Kidney tubule cell (primary cell): ENCODE results near the gene EHD4.

Experiments
- DNase-seq: peaks from one replicate; pipeline ENCODE4 v3.0.0-alpha.2; 2018; ENCODE audit warnings: low spot score

Gene EHD4

DNA sequence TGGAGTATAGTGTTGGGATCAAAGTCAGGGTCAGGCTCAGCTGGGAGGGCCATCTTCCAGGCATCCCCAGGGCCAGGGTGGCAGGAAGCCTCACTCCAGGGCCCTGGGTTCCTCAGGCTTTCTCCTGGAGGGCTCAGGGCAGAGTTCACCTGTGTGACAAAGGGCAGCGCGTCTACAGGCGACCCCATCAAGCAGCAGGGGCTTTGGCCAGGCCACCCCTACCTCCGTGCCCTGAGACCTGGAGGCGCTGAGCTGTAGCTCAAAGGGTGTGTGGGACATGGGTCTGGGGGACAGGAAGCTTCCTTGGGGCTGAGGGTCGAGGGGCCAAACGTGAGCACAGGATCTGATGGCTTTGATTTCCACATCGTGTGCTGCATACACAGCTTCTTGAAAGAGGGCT lies 91.3 kb downstream of the EHD4 start:
- no peak for DNase-seq

DNA sequence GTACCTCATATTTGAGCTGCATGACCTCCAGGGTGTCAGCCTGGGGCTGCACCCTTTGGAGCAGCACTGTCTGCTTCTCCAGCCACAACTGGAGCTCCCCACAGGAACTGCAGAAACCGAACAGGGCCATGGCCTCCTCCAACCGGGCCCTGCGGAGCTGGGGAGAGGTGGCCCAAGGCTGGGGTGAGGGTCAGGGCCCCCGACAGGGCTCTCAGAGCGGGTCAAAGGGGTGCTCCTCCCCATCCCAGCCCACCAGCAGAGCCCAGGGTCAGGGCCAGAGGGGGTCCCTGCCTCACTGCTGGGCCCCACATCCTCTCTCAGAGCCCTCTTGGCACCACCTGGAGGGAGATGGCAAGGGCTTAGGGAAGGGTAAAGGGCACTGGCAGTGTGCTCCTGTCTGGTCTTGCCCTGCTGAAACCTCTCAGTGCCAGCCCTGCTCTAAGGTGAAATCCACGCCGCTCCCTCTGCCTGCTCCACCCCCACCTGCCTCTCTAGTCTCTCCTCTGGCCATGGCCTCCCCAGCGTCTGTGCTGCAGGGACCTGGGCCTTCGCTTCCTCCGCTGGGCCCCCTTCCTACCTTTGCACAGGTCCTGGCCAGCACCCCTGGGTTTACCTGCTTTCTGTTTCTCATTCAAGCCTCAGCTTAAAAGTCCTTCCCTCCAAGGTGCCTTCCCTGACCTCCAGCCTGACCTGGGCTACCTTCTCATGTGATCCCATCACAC lies 92.0 kb downstream of the EHD4 start:
- no peak for DNase-seq

DNA sequence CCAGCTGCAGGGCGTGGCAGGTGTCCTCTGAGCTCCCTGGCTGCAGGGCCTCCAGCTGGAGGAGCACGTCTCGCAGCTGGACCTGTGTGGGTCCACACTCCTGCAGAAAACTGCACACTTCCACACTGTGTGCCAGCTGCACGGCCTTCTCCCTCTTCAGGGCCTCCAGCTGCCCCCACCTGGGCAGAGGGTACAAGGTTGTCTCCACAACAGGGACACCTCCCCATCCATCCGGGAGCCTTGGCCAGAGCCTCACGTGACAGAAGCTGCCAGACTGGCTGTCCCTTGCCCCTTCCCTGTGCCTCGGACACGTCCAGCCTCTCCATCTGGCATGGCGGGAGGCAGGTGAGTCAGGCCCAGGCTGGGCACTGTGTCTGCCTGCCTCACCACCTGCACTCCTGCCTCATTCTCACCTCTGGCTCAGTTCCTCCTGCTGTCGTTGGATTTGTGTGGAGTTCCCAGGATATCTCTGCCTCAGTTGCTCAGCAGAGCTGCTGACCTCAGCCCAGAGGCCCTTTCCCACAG lies 93.0 kb downstream of the EHD4 start:
- DNase-seq: no peak

DNA sequence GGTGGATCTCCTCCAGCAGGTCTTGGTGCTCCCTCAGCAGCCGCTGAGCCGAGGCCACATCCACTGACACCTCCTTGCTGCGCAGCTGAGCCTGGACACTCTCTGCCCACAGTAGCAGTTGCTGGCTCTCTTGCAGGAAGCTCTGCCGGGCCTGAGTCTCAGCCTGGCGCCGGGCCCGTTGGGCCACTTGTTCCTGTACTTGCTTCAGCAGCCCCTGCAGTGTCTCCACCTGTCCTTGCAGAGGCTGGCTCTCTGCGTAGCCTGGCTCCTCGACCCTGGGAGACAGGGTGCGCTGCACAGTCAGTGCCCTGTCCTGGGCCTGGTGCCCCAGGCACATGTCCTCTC lies 94.0 kb downstream of the EHD4 start:
- DNase-seq: no peak

GRCh38 chr15:41877631-41878354 lies 94.6 kb downstream of the EHD4 start:
- no peak for DNase-seq

DNA sequence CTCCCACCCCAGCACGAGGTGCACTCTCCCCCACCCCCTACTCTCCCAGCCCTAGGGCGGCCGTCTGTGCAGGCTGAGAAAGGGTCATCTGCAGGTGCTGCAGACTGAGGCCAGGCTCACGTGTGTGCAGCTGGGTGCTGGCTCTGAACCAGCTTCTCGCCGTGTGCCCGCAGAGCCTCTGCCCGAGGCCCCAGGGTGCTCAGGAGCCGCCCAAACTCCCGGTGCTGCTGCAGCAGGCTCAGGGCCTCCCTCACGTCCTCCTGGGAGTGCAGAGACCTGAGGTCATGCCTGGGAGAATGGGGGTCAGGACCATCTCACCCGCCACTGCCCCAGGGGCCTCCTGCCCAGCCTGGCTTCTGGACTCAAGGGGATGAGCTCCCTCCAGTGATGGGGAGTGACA lies 95.7 kb downstream of the EHD4 start:
- no peak for DNase-seq

- no peak for DNase-seq
These were observed 96.3 kb downstream of the EHD4 start for GRCh38 chr15:41876007-41876406.

GRCh38 chr15:41874736-41875135 lies 97.6 kb downstream of the EHD4 start:
- no peak for DNase-seq

GRCh38 chr15:41873711-41874110 lies 98.6 kb downstream of the EHD4 start:
- no peak for DNase-seq

DNA sequence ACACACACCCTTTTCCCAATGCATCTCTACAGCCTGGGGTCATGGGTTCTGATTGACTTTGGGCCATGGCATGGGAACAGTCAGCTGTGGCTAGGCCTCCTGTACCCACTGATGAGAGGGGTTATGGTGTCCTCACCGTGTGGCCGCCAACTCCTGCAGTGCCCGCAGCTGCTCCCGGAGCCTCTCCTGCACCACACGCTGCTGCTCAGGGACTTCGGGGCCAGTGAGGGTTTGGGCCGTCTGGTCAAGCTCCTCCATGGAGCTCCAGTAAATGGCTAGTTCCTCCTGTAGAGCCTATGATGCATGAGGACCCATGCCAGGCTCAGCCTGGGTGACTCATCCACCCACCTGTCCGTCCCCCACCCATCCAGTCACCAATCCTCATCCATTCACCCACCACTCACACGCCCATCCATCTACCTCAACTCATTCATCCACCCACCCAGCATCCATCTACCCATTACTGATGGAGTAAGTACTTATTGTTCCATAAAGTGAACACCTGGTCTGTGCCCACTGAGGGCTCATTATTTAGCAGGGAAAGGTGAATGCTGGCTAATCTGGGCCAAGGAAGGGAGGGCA lies 100.1 kb downstream of the EHD4 start:
- DNase-seq: no peak

- no peak for DNase-seq
These were observed 101.0 kb downstream of the EHD4 start for GRCh38 chr15:41871175-41871905.

DNA sequence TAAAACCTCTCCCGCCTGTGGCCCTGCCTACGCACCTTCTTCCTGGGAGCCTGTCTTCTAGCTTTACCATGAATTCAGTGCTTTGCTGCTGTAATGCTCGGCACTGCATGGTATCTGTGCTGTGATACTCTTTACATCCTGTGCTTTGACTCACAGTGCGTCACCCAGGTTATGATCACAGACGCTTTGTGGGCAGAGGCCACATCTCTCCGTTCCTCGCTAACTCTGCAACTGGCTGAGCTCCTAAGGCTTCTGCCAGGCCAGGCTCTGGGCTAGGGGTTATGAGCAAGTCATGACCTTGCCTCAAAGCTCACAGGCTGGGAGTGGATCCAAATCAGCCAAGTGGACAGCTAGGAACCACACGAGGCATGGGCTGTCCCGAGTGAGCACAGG lies 101.7 kb downstream of the EHD4 start:
- peak; percentile 65 for DNase-seq

DNA sequence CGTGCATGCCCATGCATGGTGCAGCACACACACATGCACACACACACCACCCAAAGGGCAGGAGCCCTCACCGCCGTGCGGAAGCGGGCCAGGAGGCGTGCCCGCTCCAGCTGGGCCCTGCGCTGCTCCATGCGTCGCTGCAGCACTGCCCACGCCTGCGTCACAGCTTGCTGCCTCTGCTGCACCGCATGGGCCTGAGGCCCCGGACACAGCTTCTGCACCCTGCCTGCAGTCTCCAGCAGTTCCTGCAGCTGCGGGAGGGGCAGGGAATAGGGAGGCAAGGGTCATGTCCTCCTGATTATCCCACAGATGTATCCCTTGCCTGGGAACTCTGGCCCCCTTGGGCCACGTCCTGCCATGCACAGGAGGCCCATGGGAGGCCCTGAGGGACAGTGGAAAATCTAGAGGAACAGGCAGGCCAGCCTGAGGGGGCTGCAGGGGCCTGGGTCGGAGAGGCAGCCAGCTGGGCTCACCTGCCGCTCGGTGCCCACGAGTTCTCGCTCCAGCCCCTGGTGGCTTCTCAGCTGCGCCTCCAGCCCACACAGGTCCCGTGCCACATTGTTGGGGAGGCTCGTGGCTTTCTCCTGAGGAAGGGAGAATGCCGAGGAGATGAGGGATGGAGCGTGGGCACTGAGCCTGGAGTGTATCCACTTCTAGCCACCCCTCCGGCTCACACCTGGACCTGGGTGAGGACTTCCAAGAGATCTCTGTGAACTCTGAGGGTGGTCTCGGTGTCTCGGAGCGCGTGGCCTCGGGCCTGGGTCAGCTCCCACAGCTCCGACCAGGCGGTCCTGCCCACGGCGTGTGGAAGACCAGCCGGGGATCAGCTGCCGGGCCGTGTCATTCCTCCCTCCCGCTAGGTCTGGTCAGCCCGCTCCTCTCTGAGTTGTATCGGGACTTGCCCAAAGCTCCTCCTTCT lies 102.3 kb downstream of the EHD4 start:
- DNase-seq: no peak

DNA sequence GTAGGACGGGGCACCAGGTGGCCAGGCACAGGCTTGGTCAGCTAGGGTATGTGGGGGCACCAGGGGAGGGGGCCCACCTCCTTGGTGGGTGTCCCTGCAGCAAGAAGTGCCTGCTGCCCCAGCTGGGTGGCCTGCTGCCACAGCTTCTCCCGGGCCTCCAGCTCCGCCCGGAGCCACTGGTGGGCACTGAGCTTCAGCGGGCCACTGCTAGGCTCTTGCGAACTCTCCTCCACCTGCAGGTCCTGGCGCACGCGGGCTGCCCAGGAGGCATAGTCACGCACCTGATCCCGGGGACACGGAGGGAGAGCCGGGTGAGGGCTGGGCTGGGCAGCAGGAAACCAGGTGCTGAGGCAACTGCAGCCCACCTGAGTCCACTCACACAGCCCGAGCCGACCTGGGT lies 104.0 kb downstream of the EHD4 start:
- no peak for DNase-seq

DNA sequence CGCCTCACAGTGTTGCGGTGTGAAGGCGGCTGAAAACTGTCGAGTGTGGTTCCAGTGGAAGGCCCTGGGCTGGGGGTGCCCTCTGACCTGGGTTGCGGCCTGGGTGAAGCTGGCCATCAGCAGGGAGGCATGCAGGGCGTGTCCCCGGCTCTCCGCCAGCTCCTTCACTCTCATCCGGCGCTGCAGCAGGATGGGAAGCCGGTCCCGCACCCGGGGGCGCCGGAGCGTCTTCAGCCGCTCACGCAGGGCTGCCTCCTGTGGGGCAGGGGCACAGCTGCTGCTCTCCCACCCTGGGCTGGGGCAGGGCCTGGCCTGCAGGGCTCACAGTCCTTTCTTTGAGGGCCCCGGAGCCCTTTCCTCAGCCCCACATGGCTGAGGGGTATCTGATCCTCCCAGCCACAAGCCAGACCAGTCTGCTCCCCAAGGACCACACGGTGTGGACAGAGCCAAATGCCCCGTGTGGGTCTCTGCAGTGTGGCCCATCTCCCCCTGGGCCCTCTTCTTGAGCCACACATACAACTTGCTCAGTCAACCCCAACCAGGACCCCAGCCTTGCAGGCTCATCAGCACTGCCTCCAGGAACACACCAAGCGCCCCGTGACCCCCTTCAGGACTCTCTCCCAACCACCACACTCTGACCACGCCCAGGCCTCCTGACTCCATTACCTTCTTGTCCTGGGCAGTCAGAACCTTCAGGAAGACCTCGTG lies 105.3 kb downstream of the EHD4 start:
- no peak for DNase-seq

DNA sequence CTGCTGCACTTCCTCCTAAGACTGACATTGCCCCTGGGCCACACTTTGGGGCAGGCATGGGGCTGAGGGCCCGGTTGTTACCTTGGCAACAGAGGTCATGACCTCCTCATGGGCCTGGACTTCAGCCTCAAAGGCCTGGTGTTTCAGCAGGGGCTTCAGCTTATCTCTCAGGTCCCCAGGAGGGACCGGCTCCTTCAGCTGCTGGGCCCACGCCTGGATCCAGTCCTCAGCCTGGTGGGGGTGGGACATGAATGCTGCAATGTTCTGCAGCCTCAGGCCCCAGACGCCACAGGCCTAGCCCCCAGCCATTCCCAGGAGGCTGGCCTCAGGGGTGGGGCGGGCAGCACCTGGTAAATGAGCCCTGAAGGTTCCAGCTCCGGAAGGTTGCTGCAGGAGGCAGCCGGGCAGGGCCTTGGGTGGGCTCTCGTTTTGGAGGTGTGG lies 106.1 kb downstream of the EHD4 start:
- DNase-seq: no peak

DNA sequence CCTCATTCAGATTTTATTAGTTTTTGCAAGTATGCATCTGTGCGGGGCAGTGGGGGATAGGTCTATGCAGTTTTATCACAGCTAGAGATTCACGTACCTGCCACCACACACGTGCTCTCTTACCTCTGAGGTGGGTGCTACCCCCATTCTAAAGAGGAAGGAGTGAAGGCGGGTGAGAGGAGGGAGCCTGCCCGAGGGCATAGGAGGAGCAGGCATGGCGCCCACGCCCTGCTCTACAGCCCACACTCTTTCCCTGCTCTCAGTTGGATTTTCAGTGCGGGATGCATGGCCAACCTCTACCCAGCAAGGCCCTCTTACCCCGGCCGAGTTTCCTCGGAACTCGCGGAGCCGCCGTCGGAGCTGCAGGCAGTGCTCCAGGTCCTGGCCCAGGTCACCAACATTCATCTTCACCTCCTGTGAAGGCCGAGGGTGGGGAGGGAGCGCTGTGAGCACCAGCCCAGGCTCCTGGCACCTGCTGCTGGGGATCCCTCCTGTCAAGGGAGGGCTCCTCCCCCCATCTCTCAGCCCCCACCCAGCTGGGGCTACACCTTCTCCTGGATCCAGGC lies 106.8 kb downstream of the EHD4 start:
- DNase-seq: no peak

DNA sequence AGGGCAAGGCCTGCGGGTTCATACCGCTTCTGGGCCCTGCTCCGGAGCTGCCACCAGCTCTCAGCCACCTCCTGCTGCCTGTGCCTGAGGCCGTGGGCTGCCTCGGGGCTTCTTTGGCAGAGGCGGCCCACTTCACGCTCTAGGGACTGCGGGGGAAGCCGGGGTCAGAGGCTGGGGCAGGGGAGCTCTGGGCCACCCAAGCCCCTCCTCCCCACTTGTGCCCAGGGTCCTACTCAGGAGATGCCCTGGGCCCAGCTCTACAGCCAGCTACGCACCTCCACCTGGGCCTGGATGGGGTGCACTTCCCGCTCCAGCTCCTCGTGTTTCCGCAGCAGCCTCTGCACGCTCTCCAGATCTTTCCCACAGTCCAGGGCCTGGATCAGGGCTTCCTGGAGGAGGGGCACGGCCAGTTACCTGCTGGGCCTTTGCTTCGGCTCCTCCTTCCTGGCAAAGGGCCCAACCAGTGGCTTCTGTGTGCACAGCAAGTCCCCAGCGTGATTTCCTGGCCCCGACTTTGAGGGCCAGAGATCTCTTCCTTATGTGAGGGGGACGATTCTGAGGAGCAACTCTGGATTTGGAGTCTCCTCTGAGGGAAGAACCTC lies 109.7 kb downstream of the EHD4 start:
- DNase-seq: peak; percentile 20

DNA sequence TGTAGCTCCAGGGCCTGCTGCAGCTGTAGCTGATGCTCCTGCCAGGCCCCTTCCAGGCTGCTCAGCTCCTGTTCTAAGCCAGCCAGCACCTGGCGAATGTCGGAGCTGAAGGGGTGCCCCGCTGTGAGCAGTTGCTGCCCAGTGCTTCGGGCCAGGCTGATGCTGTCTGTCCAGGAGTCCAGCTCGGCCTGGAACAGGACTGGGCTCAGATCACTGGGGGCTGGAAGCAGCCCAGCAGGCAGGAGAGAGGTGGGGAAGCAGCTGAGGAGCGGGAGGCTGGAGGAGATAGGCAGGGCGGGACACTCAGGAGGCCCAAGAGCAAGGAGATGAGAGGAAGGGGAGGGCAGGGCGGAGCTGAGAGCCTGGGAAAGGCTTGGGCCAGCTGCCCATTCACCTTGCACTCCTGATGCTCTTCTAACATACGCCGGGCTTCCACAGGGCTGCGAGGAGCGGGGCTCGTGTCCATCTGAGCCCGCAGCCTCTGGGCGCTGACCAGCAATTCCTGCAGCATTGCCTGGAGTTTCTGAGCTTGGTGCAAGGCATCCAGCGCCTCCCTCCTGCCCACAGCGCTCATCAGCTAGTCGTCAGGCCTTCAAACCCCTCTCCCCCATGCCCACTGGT lies 110.5 kb downstream of the EHD4 start:
- no peak for DNase-seq
